HCT116 (cell line): ENCODE results near the gene PIK3R2. TPM values are rescaled to one million over a fixed set of nuclear protein-coding genes. Genes with fewer than 3 reads are reported as not detected.

Experiments
- ATAC-seq: fragments of 200-7000 bp; cut with Tn5 transposase; 2 replicates; pipeline ENCODE4 v1.9.1; 2020; ENCODE audit warnings: mild to moderate bottlenecking, moderate library complexity
- BruUV-seq: library from RNA; stranded (reverse); fragments of 400-500 nt; replicated peaks from 2 replicates; lab custom pipeline; 2021; lab: Mats Ljungman, UMichigan
- CTCF ChIA-PET: fragments of 300-600 bp; sonication (Branson Sonifier 250); formaldehyde crosslinking; loops from one replicate; lab custom pipeline; 2021; ENCODE audit warnings: antibody characterized with exemption; lab: Charles Lee
- POLR2A ChIA-PET: fragments of 300-600, 350-600 bp; sonication (Branson Sonifier 250); formaldehyde crosslinking; loops from one replicate; lab custom pipeline; 2021; ENCODE audit warnings: antibody characterized with exemption; lab: Charles Lee
- RAD21 ChIA-PET, 2 experiments: fragments of 300-600 bp; sonication (Branson Sonifier 250); formaldehyde crosslinking; loops; one replicate each; lab custom pipeline; 2023; ENCODE audit warnings: low total read pairs in 2 of 2; ENCODE audit not compliant: uncharacterized antibody in 2 of 2, unreplicated experiment in 2 of 2, low non-redundant PET in 1 of 2; lab: Charles Lee
- DNase-seq: peaks from one replicate; pipeline ENCODE4 v3.0.0-alpha.2; 2010; ENCODE audit warnings: low read depth, low spot score
- H2AFZ ChIP-seq: fragments of 200-600 bp; shearing (Covaris generic), sonication (generic); 2 replicates; pipeline ENCODE4 v1.6.1; 2017; ENCODE audit warnings: low read depth, mixed run types, mixed read lengths, antibody characterized with exemption, low read length; ENCODE audit not compliant: poor library complexity, severe bottlenecking
- H3K27ac ChIP-seq: 2 replicates; pipeline ENCODE4 v1.5.1; 2012; ENCODE audit warnings: low read depth, low read length
- H3K27me3 ChIP-seq: fragments of 200-600 bp; sonication (generic); 2 replicates; pipeline ENCODE4 v1.6.1; 2016; ENCODE audit warnings: mixed run types, low read length, mixed read lengths; ENCODE audit not compliant: insufficient read depth
- H3K36me3 ChIP-seq, 2 experiments: fragments of 200-500 bp in 1 of 2; fragments of 200-600 bp in 1 of 2; sonication (Bioruptor generic) in 1 of 2; sonication (generic) in 1 of 2; 2 replicates each; pipeline versions ENCODE4 v1.5.1 to v1.6.1; 2014 to 2016; ENCODE audit warnings: low read length in 2 of 2, inconsistent platforms in 1 of 2, mixed read lengths in 1 of 2, mixed run types in 1 of 2; ENCODE audit not compliant: insufficient read depth in 2 of 2, control insufficient read depth in 1 of 2
- H3K4me1 ChIP-seq, 2 experiments: fragments of 200-600 bp in 1 of 2; sonication (generic) in 1 of 2; 2 replicates each; pipeline versions ENCODE4 v1.5.1 to v1.6.1; 2012 to 2017; ENCODE audit warnings: low read length in 2 of 2, inconsistent platforms in 1 of 2, mild to moderate bottlenecking in 1 of 2, mixed read lengths in 1 of 2, mixed run types in 1 of 2, moderate library complexity in 1 of 2; ENCODE audit not compliant: insufficient read depth in 2 of 2, control insufficient read depth in 1 of 2
- H3K4me2 ChIP-seq: fragments of 200-600 bp; sonication (generic); 2 replicates; pipeline ENCODE4 v1.6.1; 2017; ENCODE audit warnings: mixed run types, low read length, mixed read lengths
- H3K4me3 ChIP-seq, 2 experiments: fragments of 200-600 bp in 1 of 2; sonication (generic) in 1 of 2; replicated peaks in 1 of 2; 2 replicates each; pipeline ENCODE4 v1.5.1; 2011 to 2016; ENCODE audit warnings: low read length in 2 of 2, control low read depth in 1 of 2, low read depth in 1 of 2, mild to moderate bottlenecking in 1 of 2, mixed read lengths in 1 of 2, mixed run types in 1 of 2
- H3K79me2 ChIP-seq: fragments of 200-600 bp; sonication (generic); 2 replicates; pipeline ENCODE4 v1.6.1; 2017; ENCODE audit warnings: mild to moderate bottlenecking, mixed run types, low read length, moderate library complexity, mixed read lengths; ENCODE audit not compliant: insufficient read depth
- H3K9ac ChIP-seq: fragments of 200-600 bp; sonication (generic); 2 replicates; pipeline ENCODE4 v1.6.1; 2016; ENCODE audit warnings: low read length, mixed read lengths
- H3K9me2 ChIP-seq: fragments of 200-600 bp; sonication (generic), shearing (Covaris generic); 2 replicates; pipeline ENCODE4 v1.6.1; 2017; ENCODE audit warnings: mixed run types, mild to moderate bottlenecking, moderate library complexity; ENCODE audit not compliant: insufficient read depth
- H3K9me3 ChIP-seq, 2 experiments: fragments of 200-500 bp in 1 of 2; fragments of 200-600 bp in 1 of 2; sonication (Bioruptor generic) in 1 of 2; sonication (generic) in 1 of 2; 2 replicates each; pipeline ENCODE4 v1.6.1; 2014 to 2017; ENCODE audit warnings: low read length in 2 of 2, mixed read lengths in 2 of 2, inconsistent platforms in 1 of 2, low read depth in 1 of 2, mild to moderate bottlenecking in 1 of 2, mixed run types in 1 of 2, moderate library complexity in 1 of 2; ENCODE audit not compliant: control insufficient read depth in 1 of 2, insufficient read depth in 1 of 2
- H4K20me1 ChIP-seq: fragments of 200-600 bp; sonication (generic), shearing (Covaris generic); 2 replicates; pipeline ENCODE4 v1.6.1; 2017; ENCODE audit warnings: mixed run types, mild to moderate bottlenecking, moderate library complexity; ENCODE audit not compliant: insufficient read depth
- CBX3 ChIP-seq: IDR thresholded peaks from 2 replicates; pipeline ENCODE4 v1.6.1; 2012; ENCODE audit warnings: low read depth
- EGR1 ChIP-seq: IDR thresholded peaks from 2 replicates; pipeline ENCODE4 v1.6.1; 2012; ENCODE audit warnings: low read depth
- ELF1 ChIP-seq: IDR thresholded peaks from 2 replicates; pipeline ENCODE4 v1.6.1; 2012; ENCODE audit warnings: low read depth, borderline replicate concordance
- FOSL1 ChIP-seq: IDR thresholded peaks from 2 replicates; pipeline ENCODE4 v1.6.1; 2012; ENCODE audit warnings: low read depth
- POLR2A ChIP-seq: IDR thresholded peaks from 2 replicates; pipeline ENCODE4 v1.7.0; 2011; ENCODE audit warnings: borderline replicate concordance; ENCODE audit not compliant: insufficient read depth, insufficient read length; ENCODE audit errors: extremely low read depth
- RAD21 ChIP-seq: IDR thresholded peaks from 2 replicates; pipeline ENCODE4 v1.6.1; 2012; ENCODE audit warnings: low read depth, mild to moderate bottlenecking
- SIN3A ChIP-seq: IDR thresholded peaks from 2 replicates; pipeline ENCODE4 v1.6.1; 2012; ENCODE audit warnings: low read depth
- SRF ChIP-seq: IDR thresholded peaks from 2 replicates; pipeline ENCODE4 v1.6.1; 2012; ENCODE audit warnings: low read depth
- intact Hi-C: fragments of 100-400 bp; cut with micrococcal nuclease; formaldehyde crosslinking; loops from 2 replicates; pipeline ENCODE4 v1.10.0; 2022
- total RNA-seq: library from RNA; stranded (reverse); gene quantifications from one replicate; pipeline ENCODE4 v1.2.1, GENCODE V29; 2021; ENCODE audit not compliant: unreplicated experiment
- TF ChIP-seq, protein P1 (sequence below): IDR thresholded peaks from 2 replicates; pipeline ENCODE4 v1.6.1; 2012
- TF ChIP-seq, protein P2 (sequence below): IDR thresholded peaks from 2 replicates; pipeline ENCODE4 v1.6.1; 2012

The PIK3R2 gene
- total RNA-seq, 1 experiment from 2014 or later, result 53.4 TPM

DNA sequence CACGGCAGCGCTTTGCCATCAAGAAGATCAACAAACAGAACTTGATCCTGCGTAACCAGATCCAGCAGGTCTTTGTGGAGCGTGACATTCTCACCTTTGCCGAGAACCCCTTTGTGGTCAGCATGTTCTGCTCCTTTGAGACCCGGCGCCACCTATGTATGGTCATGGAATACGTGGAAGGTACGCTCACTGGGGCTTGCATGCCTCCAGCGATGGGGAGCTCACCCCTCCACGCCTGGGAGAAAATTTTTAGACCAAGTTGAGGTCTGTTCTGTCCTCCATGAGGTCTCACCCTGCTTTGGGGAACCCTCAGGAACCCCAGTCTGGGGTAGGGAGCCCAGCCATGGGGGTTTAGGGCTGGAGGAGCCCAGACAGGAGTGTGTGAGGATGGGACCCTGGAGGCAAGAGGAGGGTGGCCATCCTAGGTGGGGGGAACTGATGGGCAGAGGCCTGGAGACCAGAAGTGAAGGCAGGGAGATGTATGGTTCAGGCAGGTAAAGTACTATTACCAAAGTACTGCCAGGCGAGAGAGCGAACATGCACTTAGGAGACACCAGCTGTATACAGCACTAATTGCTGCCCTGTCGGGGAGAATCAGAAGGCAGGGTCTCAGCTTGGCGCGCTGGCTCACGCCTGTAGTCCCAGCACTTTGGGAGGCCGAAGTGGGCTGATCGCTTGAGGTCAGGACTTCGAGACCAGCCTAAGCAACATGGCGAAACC, 22.3 kb upstream of the PIK3R2 start:
- no peaks in the 10 kb centered on the region for H3K9me3 ChIP-seq
- RAD21 ChIA-PET, result no interaction called here
- no peaks in the 10 kb centered on the region for H4K20me1 ChIP-seq
- no peak for TF ChIP-seq SRF
- no peak for TF ChIP-seq POLR2A
- TF ChIP-seq, protein P1, sequence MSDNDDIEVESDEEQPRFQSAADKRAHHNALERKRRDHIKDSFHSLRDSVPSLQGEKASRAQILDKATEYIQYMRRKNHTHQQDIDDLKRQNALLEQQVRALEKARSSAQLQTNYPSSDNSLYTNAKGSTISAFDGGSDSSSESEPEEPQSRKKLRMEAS, result no peak
- TF ChIP-seq SIN3A, result no peak
- no peak for TF ChIP-seq EGR1
- no peak for TF ChIP-seq ELF1
- TF ChIP-seq, protein P2, sequence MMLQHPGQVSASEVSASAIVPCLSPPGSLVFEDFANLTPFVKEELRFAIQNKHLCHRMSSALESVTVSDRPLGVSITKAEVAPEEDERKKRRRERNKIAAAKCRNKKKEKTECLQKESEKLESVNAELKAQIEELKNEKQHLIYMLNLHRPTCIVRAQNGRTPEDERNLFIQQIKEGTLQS, result no peak
- TF ChIP-seq RAD21, result no peak
- TF ChIP-seq FOSL1, result no peak
- TF ChIP-seq CBX3, result no peak
- TF ChIP-seq, all 23 proteins: peak for 0
- BruUV-seq, result no TSS peak
- no peak overlapping the region for H3K4me3 ChIP-seq
- H3K4me2 ChIP-seq, result no peak overlapping the region
- ATAC-seq (no peak), DNase-seq (no peak)
- no peak overlapping the region for H3K9ac ChIP-seq
- intact Hi-C loops, result no loop called here
- no peaks in the 10 kb centered on the region for H3K27me3 ChIP-seq
- no peaks in the 10 kb centered on the region for H3K9me2 ChIP-seq
- ChIA-PET POLR2A (interaction anchor here (0.6 kb wide), 1 partner anchor 28 kb away, joined by 3 read pairs; no protein-coding TSS in a partner anchor), CTCF (no interaction called here)
- H3K27ac ChIP-seq, result no peak overlapping the region
- H2AFZ ChIP-seq, result no peak overlapping the region
- no peaks in the 10 kb centered on the region for H3K4me1 ChIP-seq
- H3K79me2 ChIP-seq, result no peaks in the 10 kb centered on the region
- H3K36me3 ChIP-seq, result peaks cover 2 to 14% of the 10 kb centered on the region in 2 experiments; a peak in 2 of 4 replicates
